Testis (tissue), 3 donors: ENCODE results near the gene RBPMS2. TPM values are rescaled to one million over a fixed set of nuclear protein-coding genes. Genes with fewer than 3 reads are reported as not detected.

Experiments used
- DNase-seq: peaks from one replicate; pipeline ENCODE4 v3.0.0-alpha.2; 2019
- H3K27ac ChIP-seq, 2 donors: fragments of 200-600 bp; sonication (generic); one replicate each; pipeline ENCODE4 v1.5.1; 2019
- H3K27me3 ChIP-seq: fragments of 200-600 bp; sonication (generic); one replicate; pipeline ENCODE4 v1.5.1; 2019
- H3K36me3 ChIP-seq: fragments of 200-600 bp; sonication (generic); one replicate; pipeline ENCODE4 v1.5.1; 2017; ENCODE audit warnings: low read depth; ENCODE audit errors: missing control alignments
- H3K4me1 ChIP-seq: fragments of 200-600 bp; sonication (generic); one replicate; pipeline ENCODE4 v1.5.1; 2019
- H3K4me3 ChIP-seq, 2 donors: fragments of 200-600 bp; sonication (generic); one replicate each; pipeline ENCODE4 v1.5.1; 2017 to 2019
- H3K9me3 ChIP-seq: fragments of 200-600 bp; sonication (generic); one replicate; pipeline ENCODE4 v1.5.1; 2017
- POLR2A ChIP-seq: fragments of 450-650 bp; IDR thresholded peaks from one replicate; pipeline ENCODE4 v1.6.1; 2017; ENCODE audit warnings: antibody characterized with exemption, mild to moderate bottlenecking, moderate library complexity
- WGBS, 2 donors: methylation state at CpG; one replicate each; pipeline ENCODE4 v1.1.5; 2018; 5-methylcytosine and 5-hydroxymethylcytosine counted together
- intact Hi-C: fragments of 100-400 bp; cut with DNase I; formaldehyde crosslinking; loops from one replicate; pipeline ENCODE4 v1.15.1; 2023; ENCODE audit warnings: low total_unique reads
- polyA plus RNA-seq: library from polyadenylated mRNA; stranded (reverse); fragments of 350-450 nt; fragmentation: Illumina TruSeq; extraction: RNeasy Lipid Tissue Mini Kit (QIAGEN cat#74804); gene quantifications from one replicate; pipeline ENCODE4 v1.2.3, GENCODE V29; 2014; ENCODE audit warnings: low read depth, low replicate concordance; ENCODE audit not compliant: insufficient read depth
- total RNA-seq, 2 donors: library from RNA; depleted of rRNA; stranded (reverse); fragments of >200 nt; gene quantifications; one replicate each; pipeline ENCODE4 v1.2.3, GENCODE V29; 2016
- TF ChIP-seq, protein P1 (sequence below), 3 experiments: fragments of 450-650 bp in 2 of 3; fragments of 200-600 bp in 1 of 3; sonication (generic) in 1 of 3; IDR thresholded peaks; one replicate each; pipeline ENCODE4 v1.5.1; 2016 to 2019; ENCODE audit warnings: antibody characterized with exemption in 3 of 3, mild to moderate bottlenecking in 2 of 3, moderate library complexity in 1 of 3

The RBPMS2 gene
- total and polyA plus RNA-seq, 3 donors from 2014 or later, result 5.0 to 9.7 (median 5.8) TPM

DNA sequence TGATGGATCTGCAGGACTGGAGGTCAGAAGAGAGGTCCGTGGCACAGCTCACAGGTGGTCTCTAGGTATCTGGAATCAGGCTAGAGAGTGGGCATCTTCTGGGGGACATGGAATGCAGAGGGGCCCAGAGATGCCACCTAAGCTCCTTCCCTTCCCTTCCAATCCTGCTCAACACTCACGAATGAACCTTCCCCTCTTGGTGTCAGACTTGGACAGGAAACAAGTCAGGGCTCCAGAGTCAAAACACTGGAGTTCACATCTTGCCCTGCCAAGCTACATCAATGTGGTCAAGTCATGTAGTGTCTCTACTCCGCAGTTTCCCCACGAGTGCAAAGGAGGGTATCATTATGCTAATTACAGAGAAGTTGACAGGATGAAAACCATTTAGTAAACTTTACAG is 16.0 kb upstream of the RBPMS2 start:
- intact Hi-C loops, result no loop called here
- Histone ChIP-seq H3K4me3 (no peak overlapping the region), H3K36me3 (no peaks in the 10 kb centered on the region), H3K4me1 (no peaks in the 10 kb centered on the region), H3K27ac (no peak overlapping the region), H3K9me3 (no peaks in the 10 kb centered on the region), H3K27me3 (no peaks in the 10 kb centered on the region)
- TF ChIP-seq, protein P1, sequence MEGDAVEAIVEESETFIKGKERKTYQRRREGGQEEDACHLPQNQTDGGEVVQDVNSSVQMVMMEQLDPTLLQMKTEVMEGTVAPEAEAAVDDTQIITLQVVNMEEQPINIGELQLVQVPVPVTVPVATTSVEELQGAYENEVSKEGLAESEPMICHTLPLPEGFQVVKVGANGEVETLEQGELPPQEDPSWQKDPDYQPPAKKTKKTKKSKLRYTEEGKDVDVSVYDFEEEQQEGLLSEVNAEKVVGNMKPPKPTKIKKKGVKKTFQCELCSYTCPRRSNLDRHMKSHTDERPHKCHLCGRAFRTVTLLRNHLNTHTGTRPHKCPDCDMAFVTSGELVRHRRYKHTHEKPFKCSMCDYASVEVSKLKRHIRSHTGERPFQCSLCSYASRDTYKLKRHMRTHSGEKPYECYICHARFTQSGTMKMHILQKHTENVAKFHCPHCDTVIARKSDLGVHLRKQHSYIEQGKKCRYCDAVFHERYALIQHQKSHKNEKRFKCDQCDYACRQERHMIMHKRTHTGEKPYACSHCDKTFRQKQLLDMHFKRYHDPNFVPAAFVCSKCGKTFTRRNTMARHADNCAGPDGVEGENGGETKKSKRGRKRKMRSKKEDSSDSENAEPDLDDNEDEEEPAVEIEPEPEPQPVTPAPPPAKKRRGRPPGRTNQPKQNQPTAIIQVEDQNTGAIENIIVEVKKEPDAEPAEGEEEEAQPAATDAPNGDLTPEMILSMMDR (IDR thresholded peaks at IDR 0.05), result no peak
- no peak for TF ChIP-seq POLR2A
- DNase-seq, result no peak
- 31 to 46% methylated on average over 3 to 4 of the region's 4 CpGs for WGBS, 2 donors

DNA sequence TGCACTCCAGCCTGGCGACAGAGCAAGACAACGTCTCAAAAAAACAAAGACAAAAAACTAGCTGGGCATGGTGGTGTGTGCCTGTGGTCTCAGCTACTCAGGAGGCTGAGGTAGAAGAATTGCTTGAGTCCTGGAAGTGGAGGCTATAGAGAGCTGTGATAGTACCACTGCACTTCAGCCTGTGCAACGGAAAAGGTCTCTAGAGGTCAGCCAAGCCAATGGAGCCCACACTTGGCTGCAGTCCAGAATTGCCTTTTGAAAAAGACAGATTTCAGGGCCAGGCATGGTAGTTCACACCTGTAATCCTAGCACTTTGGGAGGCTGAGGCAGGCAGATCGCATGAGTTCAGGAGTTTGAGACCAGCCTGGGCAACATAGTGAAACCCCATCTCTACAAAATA is 8.4 kb upstream of the RBPMS2 start:
- Histone ChIP-seq H3K27me3 (no peaks in the 10 kb centered on the region), H3K4me3 (no peak overlapping the region), H3K4me1 (no peaks in the 10 kb centered on the region), H3K36me3 (no peaks in the 10 kb centered on the region), H3K27ac (no peak overlapping the region), H3K9me3 (no peaks in the 10 kb centered on the region)
- 92 to 95% methylated on average over 4 of the region's 4 CpGs for WGBS, 2 donors
- no peak for TF ChIP-seq POLR2A
- TF ChIP-seq, protein P1 (IDR thresholded peaks at IDR 0.05), result no peak
- intact Hi-C loops, result no loop called here
- DNase-seq, result no peak

DNA sequence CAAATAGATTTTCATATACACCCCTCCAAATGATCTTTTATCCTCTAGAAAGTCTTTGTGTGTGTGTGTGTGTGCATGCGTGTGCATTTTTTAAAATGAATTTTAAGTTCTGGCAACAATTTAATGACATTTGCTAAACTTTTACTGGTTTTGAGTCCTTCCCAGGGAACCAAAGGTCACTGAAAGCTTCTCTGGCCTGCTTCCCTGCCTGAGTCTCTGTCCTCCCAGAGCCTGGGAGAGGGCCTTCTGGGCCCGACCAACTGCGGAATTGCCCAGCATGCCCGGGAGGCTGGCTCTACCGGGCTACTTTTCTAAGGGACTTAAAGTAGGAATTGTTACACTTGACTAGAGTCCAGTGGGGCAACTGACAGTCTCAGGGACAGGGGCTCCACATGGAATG is 7.4 kb upstream of the RBPMS2 start:
- Histone ChIP-seq H3K27me3 (no peaks in the 10 kb centered on the region), H3K27ac (no peak overlapping the region), H3K4me1 (no peaks in the 10 kb centered on the region), H3K4me3 (no peak overlapping the region), H3K36me3 (no peaks in the 10 kb centered on the region), H3K9me3 (no peaks in the 10 kb centered on the region)
- 54 to 61% methylated on average over 3 to 5 of the region's 5 CpGs for WGBS, 2 donors
- no peak for DNase-seq
- no peak for TF ChIP-seq POLR2A
- intact Hi-C loops, result no loop called here

DNA sequence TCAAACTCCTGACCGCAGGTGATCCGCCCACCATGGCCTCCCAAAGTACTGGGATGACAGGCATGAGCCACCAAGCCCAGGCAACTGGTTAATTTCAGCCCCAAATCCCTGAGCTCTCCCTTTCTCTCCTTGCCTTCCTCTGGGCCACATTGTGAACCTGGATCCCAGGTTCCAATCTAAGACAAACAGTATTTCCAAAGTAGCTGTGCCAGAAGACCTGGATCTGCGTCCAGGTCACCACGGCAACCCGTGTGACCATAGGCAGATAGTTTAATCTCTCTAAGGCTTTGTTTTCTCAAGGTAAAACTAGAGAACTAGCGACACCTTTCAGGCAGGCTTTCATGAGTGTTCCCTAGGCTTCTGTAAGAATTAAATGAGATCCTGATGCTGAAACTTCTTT is 5.9 kb upstream of the RBPMS2 start:
- no peaks in the 10 kb centered on the region for H3K27me3 ChIP-seq
- H3K4me1 ChIP-seq, result no peaks in the 10 kb centered on the region
- H3K36me3 ChIP-seq, result no peaks in the 10 kb centered on the region
- no peaks in the 10 kb centered on the region for H3K9me3 ChIP-seq
- TF ChIP-seq, protein P1 (IDR thresholded peaks at IDR 0.05), result no peak
- no peak for TF ChIP-seq POLR2A
- H3K27ac ChIP-seq, result no peak overlapping the region
- intact Hi-C loops, result no loop called here
- H3K4me3 ChIP-seq, result no peak overlapping the region
- 80 to 91% methylated on average over 6 of the region's 6 CpGs for WGBS, 2 donors
- no peak for DNase-seq

DNA sequence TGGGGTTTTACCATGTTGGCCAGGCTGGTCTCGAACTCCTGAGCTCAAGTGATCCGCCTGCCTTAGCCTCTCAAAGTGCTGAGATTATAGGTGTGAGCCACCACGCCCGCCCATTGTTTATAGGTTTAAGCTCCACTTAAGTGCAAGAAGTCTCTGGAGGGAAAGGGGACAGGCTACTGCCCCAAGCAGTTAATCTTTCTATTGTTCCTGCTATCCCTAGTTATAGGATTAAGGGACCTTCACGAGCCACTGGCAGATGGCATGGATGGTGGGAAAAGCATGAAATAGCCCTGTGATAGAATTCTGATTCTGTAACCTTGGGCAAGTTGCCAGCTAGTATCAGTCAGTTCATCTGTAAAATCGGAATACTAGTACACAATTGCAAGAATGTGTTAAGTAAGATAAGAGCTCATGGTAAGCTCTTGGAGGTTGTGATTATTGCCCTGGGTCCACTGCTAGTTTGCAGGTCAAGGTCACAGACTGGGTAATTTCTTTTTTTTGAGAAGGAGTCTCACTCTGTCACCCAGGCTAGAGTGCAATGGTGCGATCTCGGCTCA is 5.3 kb upstream of the RBPMS2 start:
- no peak overlapping the region for H3K27ac ChIP-seq
- H3K9me3 ChIP-seq, result no peaks in the 10 kb centered on the region
- WGBS, 2 donors, result 82 to 91% methylated on average over 7 to 8 of the region's 8 CpGs
- H3K4me3 ChIP-seq, result no peak overlapping the region
- intact Hi-C loops, result no loop called here
- DNase-seq, result no peak
- no peaks in the 10 kb centered on the region for H3K4me1 ChIP-seq
- H3K27me3 ChIP-seq, result no peaks in the 10 kb centered on the region
- no peaks in the 10 kb centered on the region for H3K36me3 ChIP-seq
- TF ChIP-seq POLR2A, result no peak
- TF ChIP-seq, protein P1 (IDR thresholded peaks at IDR 0.05), result no peak
